ENCODE measurements around the gene PLA2G2C. TPM values are rescaled to one million over a fixed set of nuclear protein-coding genes. Genes with fewer than 3 reads are reported as not detected.

PLA2G2C gene
- total and polyA plus RNA-seq, 9 donors, result 0.04 TPM; not detected in 6

GRCh38 chr1:20194224-20194623 lies 7.9 kb upstream of the PLA2G2C start:
- no peaks in the 10 kb centered on the region for H3K36me3 ChIP-seq (ENCODE audit: control insufficient read depth, insufficient read depth, low read length)
- H3K9me3 ChIP-seq (replicated peaks; ENCODE audit: control insufficient read depth, low read depth, low read length), result no peaks in the 10 kb centered on the region
- H3K27ac ChIP-seq (ENCODE audit: low read length), result no peak overlapping the region
- H3K4me3 ChIP-seq (ENCODE audit: low read length), result no peak overlapping the region
- peaks cover 4% of the 10 kb centered on the region for H3K27me3 ChIP-seq (ENCODE audit: control insufficient read depth, insufficient read depth, low read length)
- no peak for DNase-seq
- H3K4me1 ChIP-seq (ENCODE audit: control insufficient read depth, insufficient read depth, low read length), result peaks cover 11% of the 10 kb centered on the region
- WGBS (ENCODE audit: insufficient coverage), result 33% methylated on average over 2 of the region's 2 CpGs

GRCh38 chr1:20192871-20193411 lies 6.6 kb upstream of the PLA2G2C start:
- Histone ChIP-seq H3K4me3 (ENCODE audit: low read length) (no peak overlapping the region), H3K4me1 (ENCODE audit: control insufficient read depth, insufficient read depth, low read length) (peaks cover 14% of the 10 kb centered on the region), H3K27ac (ENCODE audit: low read length) (no peak overlapping the region)

GRCh38 chr1:20192364-20192763 lies 6.0 kb upstream of the PLA2G2C start:
- Histone ChIP-seq H3K27me3 (ENCODE audit: control insufficient read depth, insufficient read depth, low read length) (peaks cover 9% of the 10 kb centered on the region), H3K9me3 (replicated peaks; ENCODE audit: control insufficient read depth, low read depth, low read length) (no peaks in the 10 kb centered on the region), H3K4me1 (ENCODE audit: control insufficient read depth, insufficient read depth, low read length) (peaks cover 16% of the 10 kb centered on the region), H3K36me3 (ENCODE audit: control insufficient read depth, insufficient read depth, low read length) (no peaks in the 10 kb centered on the region), H3K27ac (ENCODE audit: low read length) (no peak overlapping the region), H3K4me3 (ENCODE audit: low read length) (no peak overlapping the region)
- peak; percentile 46 for DNase-seq
- 64% methylated on average over 3 of the region's 5 CpGs for WGBS (ENCODE audit: insufficient coverage)

More at GRCh38 chr1:20192871-20193411, 6.6 kb upstream of the PLA2G2C start:
- H3K27me3 ChIP-seq (ENCODE audit: control insufficient read depth, insufficient read depth, low read length), result peaks cover 8% of the 10 kb centered on the region
- DNase-seq, result no peak
- H3K9me3 ChIP-seq (replicated peaks; ENCODE audit: control insufficient read depth, low read depth, low read length), result no peaks in the 10 kb centered on the region
- no peaks in the 10 kb centered on the region for H3K36me3 ChIP-seq (ENCODE audit: control insufficient read depth, insufficient read depth, low read length)
- WGBS (ENCODE audit: insufficient coverage), result no CpG with 5 or more reads among the region's 1 CpG

- H3K36me3 ChIP-seq (ENCODE audit: control insufficient read depth, insufficient read depth, low read length), result no peaks in the 10 kb centered on the region
- WGBS (ENCODE audit: insufficient coverage), result 73% methylated on average over 10 of the region's 12 CpGs
- peaks cover 21% of the 10 kb centered on the region for H3K4me1 ChIP-seq (ENCODE audit: control insufficient read depth, insufficient read depth, low read length)
- H3K27me3 ChIP-seq (ENCODE audit: control insufficient read depth, insufficient read depth, low read length), result peaks cover 16% of the 10 kb centered on the region
- no peaks in the 10 kb centered on the region for H3K9me3 ChIP-seq (replicated peaks; ENCODE audit: control insufficient read depth, low read depth, low read length)
- peak; percentile 50 for DNase-seq
- H3K27ac ChIP-seq (ENCODE audit: low read length), result no peak overlapping the region
- no peak overlapping the region for H3K4me3 ChIP-seq (ENCODE audit: low read length)
Measured at GRCh38 chr1:20191266-20191825, 5.0 kb upstream of the PLA2G2C start.

- no peak overlapping the region for H3K4me3 ChIP-seq (ENCODE audit: low read length)
- H3K27ac ChIP-seq (ENCODE audit: low read length), result no peak overlapping the region
- 89% methylated on average over 17 of the region's 19 CpGs for WGBS (ENCODE audit: insufficient coverage)
- DNase-seq, result no peak
- H3K36me3 ChIP-seq (ENCODE audit: control insufficient read depth, insufficient read depth, low read length), result no peaks in the 10 kb centered on the region
- no peaks in the 10 kb centered on the region for H3K9me3 ChIP-seq (replicated peaks; ENCODE audit: control insufficient read depth, low read depth, low read length)
- H3K27me3 ChIP-seq (ENCODE audit: control insufficient read depth, insufficient read depth, low read length), result peaks cover 23% of the 10 kb centered on the region
- H3K4me1 ChIP-seq (ENCODE audit: control insufficient read depth, insufficient read depth, low read length), result peaks cover 25% of the 10 kb centered on the region
Measured at GRCh38 chr1:20190256-20191160, 4.2 kb upstream of the PLA2G2C start.

GRCh38 chr1:20189664-20190063 lies 3.3 kb upstream of the PLA2G2C start:
- Histone ChIP-seq H3K27ac (ENCODE audit: low read length) (no peak overlapping the region), H3K4me1 (ENCODE audit: control insufficient read depth, insufficient read depth, low read length) (peaks cover 20% of the 10 kb centered on the region), H3K4me3 (ENCODE audit: low read length) (no peak overlapping the region), H3K27me3 (ENCODE audit: control insufficient read depth, insufficient read depth, low read length) (peaks cover 31% of the 10 kb centered on the region), H3K36me3 (ENCODE audit: control insufficient read depth, insufficient read depth, low read length) (no peaks in the 10 kb centered on the region), H3K9me3 (replicated peaks; ENCODE audit: control insufficient read depth, low read depth, low read length) (no peaks in the 10 kb centered on the region)
- no peak for DNase-seq
- 84% methylated on average over 2 of the region's 4 CpGs for WGBS (ENCODE audit: insufficient coverage)

- H3K4me1 ChIP-seq (ENCODE audit: control insufficient read depth, insufficient read depth, low read length), result peaks cover 18% of the 10 kb centered on the region
- DNase-seq, result no peak
- H3K27ac ChIP-seq (ENCODE audit: low read length), result no peak overlapping the region
- WGBS (ENCODE audit: insufficient coverage), result 57% methylated on average over 3 of the region's 4 CpGs
- H3K36me3 ChIP-seq (ENCODE audit: control insufficient read depth, insufficient read depth, low read length), result no peaks in the 10 kb centered on the region
- H3K4me3 ChIP-seq (ENCODE audit: low read length), result no peak overlapping the region
- H3K9me3 ChIP-seq (replicated peaks; ENCODE audit: control insufficient read depth, low read depth, low read length), result no peaks in the 10 kb centered on the region
- peaks cover 38% of the 10 kb centered on the region for H3K27me3 ChIP-seq (ENCODE audit: control insufficient read depth, insufficient read depth, low read length)
Measured at GRCh38 chr1:20188455-20188817, 2.1 kb upstream of the PLA2G2C start.

GRCh38 chr1:20187813-20188454 lies 1.6 kb upstream of the PLA2G2C start:
- H3K9me3 ChIP-seq (replicated peaks; ENCODE audit: control insufficient read depth, low read depth, low read length), result no peaks in the 10 kb centered on the region
- H3K27ac ChIP-seq (ENCODE audit: low read length), result no peak overlapping the region
- no peak for DNase-seq
- H3K27me3 ChIP-seq (ENCODE audit: control insufficient read depth, insufficient read depth, low read length), result peaks cover 41% of the 10 kb centered on the region
- peaks cover 18% of the 10 kb centered on the region for H3K4me1 ChIP-seq (ENCODE audit: control insufficient read depth, insufficient read depth, low read length)
- no peaks in the 10 kb centered on the region for H3K36me3 ChIP-seq (ENCODE audit: control insufficient read depth, insufficient read depth, low read length)
- 32% methylated on average over 4 of the region's 4 CpGs for WGBS (ENCODE audit: insufficient coverage)
- H3K4me3 ChIP-seq (ENCODE audit: low read length), result no peak overlapping the region

- 56% methylated on average over 6 of the region's 7 CpGs for WGBS (ENCODE audit: insufficient coverage)
- Histone ChIP-seq H3K27ac (ENCODE audit: low read length) (no peak overlapping the region), H3K9me3 (replicated peaks; ENCODE audit: control insufficient read depth, low read depth, low read length) (no peaks in the 10 kb centered on the region), H3K27me3 (ENCODE audit: control insufficient read depth, insufficient read depth, low read length) (peaks cover 43% of the 10 kb centered on the region), H3K4me1 (ENCODE audit: control insufficient read depth, insufficient read depth, low read length) (peaks cover 16% of the 10 kb centered on the region), H3K4me3 (ENCODE audit: low read length) (no peak overlapping the region), H3K36me3 (ENCODE audit: control insufficient read depth, insufficient read depth, low read length) (no peaks in the 10 kb centered on the region)
- no peak for DNase-seq
Measured at GRCh38 chr1:20187103-20187812, 940 bp upstream of the PLA2G2C start.
